Measurements from ENCODE around the gene ATP5F1D.

Gene ATP5F1D

GRCh38 chr19:1266129-1266915 lies 24.8 kb downstream of the ATP5F1D start:
- peaks cover 18% of the 10 kb centered on the region for H3K79me2 ChIP-seq (ENCODE audit: insufficient read depth, low read depth)
- peak overlapping the region; percentile 73 for H2AFZ ChIP-seq (ENCODE audit: low read depth)
- no peak for TF ChIP-seq CTCF (conservative IDR thresholded peaks at IDR 0.05; ENCODE audit: low read depth, low read length)
- no peaks in the 10 kb centered on the region for H3K27me3 ChIP-seq (ENCODE audit: insufficient read depth, low read depth)
- peak overlapping the region; percentile 80 for H3K4me2 ChIP-seq
- no peak overlapping the region for H3K4me3 ChIP-seq (IDR thresholded peaks at IDR 0.05; ENCODE audit: insufficient read depth, low read depth, low read length)
- peak overlapping the region; percentile 41; the same call in 1 of the 2 replicates for H3K9ac ChIP-seq
- no peaks in the 10 kb centered on the region for H3K36me3 ChIP-seq (ENCODE audit: insufficient read depth)
- H3K27ac ChIP-seq = 0 out of 2 replicates have a peak overlapping the region, but pooled peaks have one; percentile 15
- H3K4me1 ChIP-seq (ENCODE audit: low read depth, poor library complexity, severe bottlenecking) = peaks cover 45% of the 10 kb centered on the region
- no peaks in the 10 kb centered on the region for H4K20me1 ChIP-seq (ENCODE audit: insufficient read depth)

DNA sequence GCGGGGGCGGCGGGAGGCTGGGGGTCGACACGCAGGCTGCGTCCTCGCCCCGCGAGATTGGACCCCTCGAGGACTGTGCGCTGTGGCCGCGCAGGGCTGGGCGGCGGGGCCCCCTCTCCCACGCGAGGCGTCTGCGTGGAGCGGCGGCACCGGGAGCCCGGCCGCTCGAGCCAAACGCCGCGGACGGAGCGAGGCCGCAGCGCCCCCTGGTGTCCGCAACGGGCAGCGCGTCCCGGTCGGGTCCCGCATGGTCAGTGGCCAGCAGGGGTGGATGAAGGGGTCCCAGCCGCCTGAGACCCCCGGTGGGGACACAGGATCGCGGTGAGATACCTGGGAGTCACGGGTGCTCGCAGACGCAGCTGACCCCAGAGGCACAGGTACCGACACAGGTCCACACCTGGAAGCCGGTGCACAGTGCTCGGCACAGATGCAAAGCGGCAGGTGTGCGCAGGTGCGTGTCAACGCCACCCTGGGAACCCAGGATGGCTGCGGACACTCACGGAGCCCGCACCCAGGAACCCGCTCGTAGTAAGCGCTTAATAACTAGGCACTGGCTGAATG lies 25.4 kb downstream of the ATP5F1D start:
- no peak overlapping the region for H3K4me3 ChIP-seq (IDR thresholded peaks at IDR 0.05; ENCODE audit: insufficient read depth, low read depth, low read length)
- H3K4me2 ChIP-seq = peak overlapping the region; percentile 80
- H3K27me3 ChIP-seq (ENCODE audit: insufficient read depth, low read depth) = no peaks in the 10 kb centered on the region
- 0 out of 2 replicates have a peak overlapping the region, but pooled peaks have one; percentile 15 for H3K27ac ChIP-seq
- H3K36me3 ChIP-seq (ENCODE audit: insufficient read depth) = no peaks in the 10 kb centered on the region
- H3K9ac ChIP-seq = peak overlapping the region; percentile 41; the same call in 1 of the 2 replicates
- TF ChIP-seq CTCF (conservative IDR thresholded peaks at IDR 0.05; ENCODE audit: low read depth, low read length) = peak; percentile 92
- peaks cover 41% of the 10 kb centered on the region for H3K4me1 ChIP-seq (ENCODE audit: low read depth, poor library complexity, severe bottlenecking)
- no peaks in the 10 kb centered on the region for H4K20me1 ChIP-seq (ENCODE audit: insufficient read depth)
- H2AFZ ChIP-seq (ENCODE audit: low read depth) = peak overlapping the region; percentile 73
- peaks cover 25% of the 10 kb centered on the region for H3K79me2 ChIP-seq (ENCODE audit: insufficient read depth, low read depth)

DNA sequence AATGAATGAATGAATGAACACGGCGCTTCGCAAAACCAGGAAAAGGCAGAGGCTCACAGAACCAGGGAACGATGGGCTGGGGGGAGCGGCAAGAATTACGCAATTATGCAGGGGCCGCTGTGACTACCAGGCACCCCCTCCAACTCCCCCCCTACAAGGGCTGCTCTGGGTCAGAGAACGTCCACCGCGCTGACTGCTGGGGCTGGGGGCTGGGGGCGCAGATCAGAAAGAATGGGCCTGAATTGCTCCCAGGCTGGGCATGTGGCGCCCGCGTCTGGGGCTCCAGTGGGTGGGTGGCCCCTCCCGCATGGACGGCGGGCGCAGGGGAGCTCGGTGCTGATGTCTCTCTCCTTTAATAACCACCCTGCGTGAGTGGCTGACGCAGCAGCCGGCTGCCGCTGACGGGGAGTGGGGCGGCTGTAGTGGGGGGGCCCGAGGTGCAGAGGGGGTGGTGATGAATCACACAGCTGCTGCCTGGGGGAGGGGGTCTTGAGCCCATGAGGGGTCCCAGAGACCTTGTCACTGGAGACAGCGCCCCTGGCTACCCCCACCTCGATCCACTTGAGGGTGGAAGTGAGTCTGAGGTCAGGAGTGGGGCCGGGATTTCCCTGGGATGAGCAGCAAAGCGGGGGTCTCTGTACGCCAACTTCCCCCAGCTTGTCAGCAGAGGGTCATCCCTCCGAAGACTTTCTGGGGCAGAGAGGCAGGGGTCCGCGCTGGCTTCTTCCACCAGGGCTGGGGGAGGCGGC lies 26.1 kb downstream of the ATP5F1D start:
- no peak overlapping the region for H3K27ac ChIP-seq
- H2AFZ ChIP-seq (ENCODE audit: low read depth) = no peak overlapping the region
- 0 out of 2 replicates have a peak, but pooled peaks cover 7% of the 10 kb centered on the region for H3K36me3 ChIP-seq (ENCODE audit: insufficient read depth)
- no peak overlapping the region for H3K9ac ChIP-seq
- no peaks in the 10 kb centered on the region for H3K27me3 ChIP-seq (ENCODE audit: insufficient read depth, low read depth)
- H3K4me2 ChIP-seq = peak overlapping the region; percentile 80
- TF ChIP-seq CTCF (conservative IDR thresholded peaks at IDR 0.05; ENCODE audit: low read depth, low read length) = no peak
- H3K79me2 ChIP-seq (ENCODE audit: insufficient read depth, low read depth) = peaks cover 31% of the 10 kb centered on the region
- no peak overlapping the region for H3K4me3 ChIP-seq (IDR thresholded peaks at IDR 0.05; ENCODE audit: insufficient read depth, low read depth, low read length)
- no peaks in the 10 kb centered on the region for H4K20me1 ChIP-seq (ENCODE audit: insufficient read depth)
- peaks cover 35% of the 10 kb centered on the region for H3K4me1 ChIP-seq (ENCODE audit: low read depth, poor library complexity, severe bottlenecking)

- H3K4me1 ChIP-seq (ENCODE audit: low read depth, poor library complexity, severe bottlenecking) = peaks cover 35% of the 10 kb centered on the region
- no peak for TF ChIP-seq CTCF (conservative IDR thresholded peaks at IDR 0.05; ENCODE audit: low read depth, low read length)
- H3K27me3 ChIP-seq (ENCODE audit: insufficient read depth, low read depth) = no peaks in the 10 kb centered on the region
- peaks cover 36% of the 10 kb centered on the region for H3K79me2 ChIP-seq (ENCODE audit: insufficient read depth, low read depth)
- H3K36me3 ChIP-seq (ENCODE audit: insufficient read depth) = peaks cover 14% of the 10 kb centered on the region; the same call in 1 of the 2 replicates
- H3K4me2 ChIP-seq = peak overlapping the region; percentile 72
- H2AFZ ChIP-seq (ENCODE audit: low read depth) = peak overlapping the region; percentile 36; the same call in 1 of the 2 replicates
- H3K27ac ChIP-seq = no peak overlapping the region
- no peak overlapping the region for H3K4me3 ChIP-seq (IDR thresholded peaks at IDR 0.05; ENCODE audit: insufficient read depth, low read depth, low read length)
- H4K20me1 ChIP-seq (ENCODE audit: insufficient read depth) = no peaks in the 10 kb centered on the region
- no peak overlapping the region for H3K9ac ChIP-seq
These were observed 26.9 kb downstream of the ATP5F1D start for GRCh38 chr19:1268226-1269064.
